Stimulated activated naive B cell treated with anti-CD40 and anti-IgM and Interleukin-4, amounts not matched to agents 10 μg/mL and 1 μg/mL and 100 μg/mL, for 72 hours (primary cell): ENCODE measurements around the gene C20orf173.

Experiments
- ATAC-seq, 2 donors: fragments of 150-1000 bp; cut with Tn5 transposase; replicated peaks; 2 replicates each; pipeline ENCODE4 v1.10.0; 2021; ENCODE audit warnings: moderate library complexity in 1 of 2
- DNase-seq: peaks from one replicate; pipeline ENCODE4 v3.0.0; 2021
- H3K27ac Mint-ChIP-seq: one replicate; pipeline ENCODE4 v1.8.0; 2022; ENCODE audit warnings: mild to moderate bottlenecking, mixed read lengths
- H3K27me3 Mint-ChIP-seq, 2 donors: one replicate each; pipeline ENCODE4 v1.8.0; 2022; ENCODE audit warnings: mixed read lengths in 2 of 2
- H3K36me3 Mint-ChIP-seq, 2 donors: one replicate each; pipeline ENCODE4 v1.8.0; 2022; ENCODE audit warnings: mixed read lengths in 2 of 2, mild to moderate bottlenecking in 1 of 2
- H3K4me1 Mint-ChIP-seq, 2 donors: one replicate each; pipeline ENCODE4 v1.8.0; 2022; ENCODE audit warnings: mixed read lengths in 2 of 2, mild to moderate bottlenecking in 1 of 2
- H3K4me3 Mint-ChIP-seq, 2 donors: one replicate each; pipeline ENCODE4 v1.8.0; 2022; ENCODE audit warnings: mild to moderate bottlenecking in 2 of 2, mixed read lengths in 2 of 2, moderate library complexity in 1 of 2
- H3K9me3 Mint-ChIP-seq, 2 donors: one replicate each; pipeline ENCODE4 v1.8.0; 2022; ENCODE audit warnings: mixed read lengths in 2 of 2, mild to moderate bottlenecking in 1 of 2

Gene C20orf173

DNA sequence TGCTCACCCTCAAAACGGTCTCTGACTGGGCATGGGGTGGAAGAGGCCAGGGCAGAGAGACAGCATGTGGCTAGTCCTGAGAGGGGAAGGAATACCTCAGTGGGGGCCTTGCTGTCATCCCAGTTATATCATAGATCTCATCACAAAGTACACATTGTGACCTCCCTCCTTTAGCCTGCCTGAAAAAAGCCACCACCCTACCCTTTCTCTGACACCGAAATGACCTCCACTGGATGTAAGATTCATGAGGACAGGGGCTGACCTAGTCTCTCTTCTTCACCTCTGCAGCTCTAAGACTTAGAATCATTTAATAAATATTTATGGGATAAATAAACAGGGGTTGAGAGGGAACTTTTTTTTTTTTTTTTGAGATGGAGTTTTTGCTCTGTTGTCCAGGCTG is at the start of gene C20orf173:
TSS of gene C20orf173 (minus strand) at position 101 of the 400 bp plus-strand sequence. CDS start 279 bp downstream, outside the sequence.
- no peaks in the 10 kb centered on the region for H3K4me1 Mint-ChIP-seq

GRCh38 chr20:35579196-35579595 is 49.7 kb upstream of the C20orf173 start:
- Mint-ChIP-seq H3K9me3 (peaks cover 3 to 7% of the 10 kb centered on the region in 2 donors), H3K36me3 (peaks cover 0 to 3% of the 10 kb centered on the region in 2 donors), H3K27ac (no peak overlapping the region), H3K27me3 (peaks cover 15 to 16% of the 10 kb centered on the region in 2 donors), H3K4me1 (no peaks in the 10 kb centered on the region), H3K4me3 (no peak overlapping the region)
- no peak for ATAC-seq
- no peak for DNase-seq

More for the DNA sequence above, at the start of gene C20orf173:
- ATAC-seq: no peak
- Mint-ChIP-seq H3K36me3 (no peaks in the 10 kb centered on the region), H3K27ac (no peak within 1 kb of the TSS), H3K9me3 (no peaks in the 10 kb centered on the region), H3K4me3 (no peak within 1 kb of the TSS), H3K27me3 (no peaks in the 10 kb centered on the region)
- DNase-seq: no peak

DNA sequence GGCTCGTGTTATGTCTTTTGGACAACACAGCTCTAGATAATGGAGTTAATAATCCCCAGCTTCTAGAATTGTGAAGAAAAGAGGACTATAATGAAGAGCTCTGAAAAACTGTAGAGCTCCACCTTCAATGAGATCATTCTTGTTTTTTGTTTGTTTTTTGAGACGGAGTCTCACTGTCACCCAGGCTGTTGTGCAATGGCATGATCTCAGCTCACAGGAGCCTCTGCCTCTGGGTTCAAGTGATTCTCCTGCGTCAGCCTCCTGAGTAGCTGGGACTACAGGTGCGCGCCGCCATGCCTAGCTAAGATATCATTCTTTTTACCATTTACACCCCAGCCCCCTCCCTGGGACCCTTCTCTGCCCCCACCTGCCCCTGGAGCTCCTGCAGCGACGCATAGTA is 49.0 kb upstream of the C20orf173 start:
- Mint-ChIP-seq H3K36me3 (peaks cover 0 to 3% of the 10 kb centered on the region in 2 donors), H3K9me3 (peaks cover 6 to 7% of the 10 kb centered on the region in 2 donors), H3K27ac (no peak overlapping the region), H3K4me1 (no peaks in the 10 kb centered on the region), H3K4me3 (no peak overlapping the region), H3K27me3 (peaks cover 15 to 16% of the 10 kb centered on the region in 2 donors)
- DNase-seq: no peak
- no peak for ATAC-seq

DNA sequence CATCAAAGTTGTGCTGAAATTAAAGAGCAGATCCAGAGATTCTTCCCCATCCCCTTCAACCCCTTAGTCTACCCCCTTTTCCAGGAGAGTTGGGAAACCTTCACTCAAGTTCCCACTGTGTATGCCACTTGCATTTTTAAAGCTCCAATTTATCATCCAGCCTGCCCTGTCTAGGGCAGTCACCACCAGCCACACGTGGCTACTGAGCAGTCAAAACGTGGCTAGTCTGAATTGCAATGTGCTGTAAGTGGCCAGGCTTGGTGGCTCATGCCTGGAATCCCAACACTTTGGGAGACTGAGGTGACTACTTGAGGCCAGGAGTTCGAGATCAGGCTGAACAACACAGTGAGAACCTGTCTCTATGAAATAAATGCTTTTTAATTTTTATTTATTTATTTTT is 47.4 kb upstream of the C20orf173 start:
- H3K27ac Mint-ChIP-seq: no peak overlapping the region
- H3K4me3 Mint-ChIP-seq: no peak overlapping the region
- no peak for ATAC-seq
- H3K27me3 Mint-ChIP-seq: peaks cover 15 to 16% of the 10 kb centered on the region in 2 donors
- no peak for DNase-seq
- peaks cover 3 to 9% of the 10 kb centered on the region in 2 donors for H3K36me3 Mint-ChIP-seq
- H3K9me3 Mint-ChIP-seq: peaks cover 5 to 10% of the 10 kb centered on the region in 2 donors
- no peaks in the 10 kb centered on the region for H3K4me1 Mint-ChIP-seq

- DNase-seq: no peak
- no peak overlapping the region for H3K4me3 Mint-ChIP-seq
- peaks cover 3 to 9% of the 10 kb centered on the region in 2 donors for H3K36me3 Mint-ChIP-seq
- peaks cover 5 to 10% of the 10 kb centered on the region in 2 donors for H3K9me3 Mint-ChIP-seq
- peaks cover 15 to 16% of the 10 kb centered on the region in 2 donors for H3K27me3 Mint-ChIP-seq
- H3K27ac Mint-ChIP-seq: no peak overlapping the region
- no peak for ATAC-seq
- H3K4me1 Mint-ChIP-seq: no peaks in the 10 kb centered on the region
Observed at GRCh38 chr20:35575958-35576357, 46.5 kb upstream of the C20orf173 start.

DNA sequence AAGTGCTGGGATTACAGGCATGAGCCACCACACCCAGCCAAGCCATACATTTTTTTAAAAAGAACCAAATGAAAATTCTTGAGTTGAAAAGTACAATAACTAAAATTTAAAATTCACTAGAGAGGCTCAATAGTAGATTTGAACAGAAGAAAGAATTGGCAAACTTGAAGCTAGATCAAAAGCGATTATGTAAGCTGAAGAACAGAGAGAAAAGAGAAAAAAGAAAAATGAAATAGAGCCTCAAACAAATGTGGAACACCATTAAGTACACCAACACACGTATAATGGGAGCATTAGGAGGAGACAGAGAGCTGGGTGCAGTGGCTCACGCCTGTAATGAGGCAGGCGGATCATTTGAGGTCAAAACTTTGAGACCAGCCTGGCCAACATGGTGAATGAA is 43.4 kb upstream of the C20orf173 start:
- Mint-ChIP-seq H3K9me3 (peaks cover 5 to 10% of the 10 kb centered on the region in 2 donors), H3K27me3 (peaks cover 6 to 9% of the 10 kb centered on the region in 2 donors), H3K27ac (no peak overlapping the region), H3K4me1 (no peaks in the 10 kb centered on the region), H3K36me3 (peaks cover 3 to 9% of the 10 kb centered on the region in 2 donors), H3K4me3 (no peak overlapping the region)
- no peak for ATAC-seq
- DNase-seq: no peak

DNA sequence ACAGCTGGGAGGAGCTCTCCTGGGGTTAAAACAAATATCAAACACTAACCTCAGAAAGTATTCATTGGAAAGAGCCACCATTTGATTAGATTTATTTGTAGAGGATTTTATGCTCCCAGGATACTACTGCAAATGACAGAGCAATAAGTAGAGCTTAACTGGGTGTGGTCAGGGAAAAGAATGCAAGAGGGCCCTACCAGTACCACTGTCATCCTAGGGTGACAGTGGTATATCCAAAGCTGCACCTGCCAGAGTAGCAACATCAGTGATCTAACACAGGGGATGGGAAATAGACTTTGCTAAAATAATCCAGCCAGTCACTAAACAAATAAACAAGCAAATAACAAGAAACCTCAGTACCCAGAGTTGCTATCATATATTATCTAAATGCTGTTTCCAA is 42.1 kb upstream of the C20orf173 start:
- Mint-ChIP-seq H3K4me3 (no peak overlapping the region), H3K36me3 (peaks cover 3 to 9% of the 10 kb centered on the region in 2 donors), H3K9me3 (peaks cover 5 to 10% of the 10 kb centered on the region in 2 donors), H3K27me3 (peaks cover 2 to 5% of the 10 kb centered on the region in 2 donors), H3K27ac (no peak overlapping the region), H3K4me1 (no peaks in the 10 kb centered on the region)
- no peak for DNase-seq
- ATAC-seq: no peak

DNA sequence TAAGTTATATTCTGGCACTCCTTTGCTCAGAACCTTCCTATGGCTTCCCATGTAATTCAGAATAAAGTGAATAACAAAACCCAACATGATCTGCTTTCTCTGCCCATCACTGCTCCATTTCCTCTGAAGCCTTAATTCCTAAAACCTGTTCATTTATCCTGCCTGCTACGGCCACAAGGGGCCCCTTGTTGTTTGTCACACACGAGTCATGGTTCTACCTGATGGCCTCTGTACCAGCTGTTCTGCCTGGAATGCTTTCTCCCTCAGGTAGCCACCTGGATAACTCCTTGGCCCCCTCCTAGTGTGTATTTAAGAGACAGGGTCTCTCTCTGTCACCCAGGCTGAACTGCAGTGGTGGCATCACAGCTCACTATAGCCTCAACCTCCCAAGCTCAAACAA is 39.2 kb upstream of the C20orf173 start:
- ATAC-seq: peak; percentile 38 to 45

GRCh38 chr20:35564905-35565304 is 35.5 kb upstream of the C20orf173 start:
- DNase-seq (no peak), ATAC-seq (no peak)
- peaks cover under 1 to 3% of the 10 kb centered on the region in 2 donors for H3K36me3 Mint-ChIP-seq
- no peak overlapping the region for H3K4me3 Mint-ChIP-seq
- no peaks in the 10 kb centered on the region for H3K9me3 Mint-ChIP-seq
- peak overlapping the region; percentile 44 for H3K27ac Mint-ChIP-seq
- no peaks in the 10 kb centered on the region for H3K27me3 Mint-ChIP-seq
- H3K4me1 Mint-ChIP-seq: no peaks in the 10 kb centered on the region

More for the DNA sequence above, 39.2 kb upstream of the C20orf173 start:
- DNase-seq: no peak
- Mint-ChIP-seq H3K9me3 (peaks cover 5 to 7% of the 10 kb centered on the region in 2 donors), H3K27ac (no peak overlapping the region), H3K4me3 (no peak overlapping the region), H3K4me1 (no peaks in the 10 kb centered on the region), H3K36me3 (peaks cover 3 to 9% of the 10 kb centered on the region in 2 donors), H3K27me3 (no peaks in the 10 kb centered on the region)

GRCh38 chr20:35563834-35564233 is 34.4 kb upstream of the C20orf173 start:
- no peak overlapping the region for H3K4me3 Mint-ChIP-seq
- H3K9me3 Mint-ChIP-seq: no peaks in the 10 kb centered on the region
- no peak for DNase-seq
- H3K4me1 Mint-ChIP-seq: no peaks in the 10 kb centered on the region
- H3K36me3 Mint-ChIP-seq: peaks cover 5 to 10% of the 10 kb centered on the region in 2 donors
- H3K27me3 Mint-ChIP-seq: no peaks in the 10 kb centered on the region
- no peak overlapping the region for H3K27ac Mint-ChIP-seq
- ATAC-seq: no peak

GRCh38 chr20:35562541-35563110 is 33.2 kb upstream of the C20orf173 start:
- Mint-ChIP-seq H3K4me1 (no peaks in the 10 kb centered on the region), H3K4me3 (no peak overlapping the region), H3K27ac (no peak overlapping the region), H3K9me3 (no peaks in the 10 kb centered on the region), H3K36me3 (peaks cover 8 to 21% of the 10 kb centered on the region in 2 donors), H3K27me3 (no peaks in the 10 kb centered on the region)
- ATAC-seq (no peak), DNase-seq (no peak)

GRCh38 chr20:35561671-35562070 is 32.2 kb upstream of the C20orf173 start:
- Mint-ChIP-seq H3K9me3 (no peaks in the 10 kb centered on the region), H3K27ac (no peak overlapping the region), H3K4me3 (no peak overlapping the region), H3K27me3 (no peaks in the 10 kb centered on the region), H3K4me1 (no peaks in the 10 kb centered on the region), H3K36me3 (peaks cover 12 to 25% of the 10 kb centered on the region in 2 donors)
- ATAC-seq (no peak), DNase-seq (no peak)

GRCh38 chr20:35561268-35561667 is 31.8 kb upstream of the C20orf173 start:
- H3K27ac Mint-ChIP-seq: no peak overlapping the region
- no peak overlapping the region for H3K4me3 Mint-ChIP-seq
- H3K4me1 Mint-ChIP-seq: no peaks in the 10 kb centered on the region
- DNase-seq (no peak), ATAC-seq (peak; percentile 63 to 65)
- H3K9me3 Mint-ChIP-seq: no peaks in the 10 kb centered on the region
- H3K36me3 Mint-ChIP-seq: peaks cover 16 to 28% of the 10 kb centered on the region in 2 donors
- no peaks in the 10 kb centered on the region for H3K27me3 Mint-ChIP-seq

GRCh38 chr20:35560541-35560940 is 31.1 kb upstream of the C20orf173 start:
- H3K27me3 Mint-ChIP-seq: no peaks in the 10 kb centered on the region
- H3K4me1 Mint-ChIP-seq: no peaks in the 10 kb centered on the region
- no peaks in the 10 kb centered on the region for H3K9me3 Mint-ChIP-seq
- H3K36me3 Mint-ChIP-seq: peaks cover 17 to 29% of the 10 kb centered on the region in 2 donors
- H3K4me3 Mint-ChIP-seq: no peak overlapping the region
- ATAC-seq: no peak
- DNase-seq: no peak
- no peak overlapping the region for H3K27ac Mint-ChIP-seq

- Mint-ChIP-seq H3K36me3 (peaks cover 18 to 32% of the 10 kb centered on the region in 2 donors), H3K4me1 (no peaks in the 10 kb centered on the region), H3K9me3 (no peaks in the 10 kb centered on the region), H3K4me3 (no peak overlapping the region), H3K27ac (no peak overlapping the region), H3K27me3 (no peaks in the 10 kb centered on the region)
- DNase-seq: no peak
- no peak for ATAC-seq
Observed at GRCh38 chr20:35560105-35560511, 30.7 kb upstream of the C20orf173 start.
